ENCODE data around the gene PDIA2.

Gene PDIA2, protein sequence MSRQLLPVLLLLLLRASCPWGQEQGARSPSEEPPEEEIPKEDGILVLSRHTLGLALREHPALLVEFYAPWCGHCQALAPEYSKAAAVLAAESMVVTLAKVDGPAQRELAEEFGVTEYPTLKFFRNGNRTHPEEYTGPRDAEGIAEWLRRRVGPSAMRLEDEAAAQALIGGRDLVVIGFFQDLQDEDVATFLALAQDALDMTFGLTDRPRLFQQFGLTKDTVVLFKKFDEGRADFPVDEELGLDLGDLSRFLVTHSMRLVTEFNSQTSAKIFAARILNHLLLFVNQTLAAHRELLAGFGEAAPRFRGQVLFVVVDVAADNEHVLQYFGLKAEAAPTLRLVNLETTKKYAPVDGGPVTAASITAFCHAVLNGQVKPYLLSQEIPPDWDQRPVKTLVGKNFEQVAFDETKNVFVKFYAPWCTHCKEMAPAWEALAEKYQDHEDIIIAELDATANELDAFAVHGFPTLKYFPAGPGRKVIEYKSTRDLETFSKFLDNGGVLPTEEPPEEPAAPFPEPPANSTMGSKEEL

DNA sequence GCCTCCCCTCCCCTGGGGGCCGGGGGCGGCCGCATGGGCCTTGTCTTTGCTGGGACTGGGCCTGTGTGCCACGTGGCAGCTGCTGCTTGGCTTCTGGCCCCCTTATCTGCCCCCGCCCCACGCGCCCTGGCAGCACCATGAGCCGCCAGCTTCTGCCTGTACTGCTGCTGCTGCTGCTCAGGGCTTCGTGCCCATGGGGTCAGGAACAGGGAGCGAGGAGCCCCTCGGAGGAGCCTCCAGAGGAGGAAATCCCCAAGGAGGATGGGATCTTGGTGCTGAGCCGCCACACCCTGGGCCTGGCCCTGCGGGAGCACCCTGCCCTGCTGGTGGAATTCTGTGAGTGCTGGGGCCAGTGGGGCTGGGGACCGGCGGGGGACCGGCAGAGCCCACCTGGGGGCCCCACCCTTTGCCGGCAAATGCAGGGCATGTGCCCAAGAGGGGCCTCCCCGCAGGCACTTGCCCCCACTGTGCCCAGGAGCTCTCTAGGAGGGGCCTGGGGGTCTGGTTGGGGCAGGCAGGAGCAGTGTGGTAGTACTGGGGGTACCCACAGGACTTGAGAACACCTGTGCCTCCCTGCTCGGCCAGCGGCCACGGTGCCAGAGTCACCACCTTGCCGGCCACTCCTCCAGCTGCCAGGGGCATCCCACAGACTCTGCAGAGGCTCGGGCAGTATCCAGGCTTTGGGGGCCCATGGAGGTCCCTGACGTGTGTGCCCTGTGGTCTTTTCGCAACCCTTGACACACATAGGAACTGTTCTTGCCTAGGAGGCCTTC lies at the start of gene PDIA2:
Gene PDIA2 (plus strand): TSS at position 132 of the 773 bp plus-strand sequence. CDS start 6 bp downstream, at position 138.
- no peak within 1 kb of the TSS for H3K4me3 ChIP-seq (ENCODE audit: low read depth in 1 of 2, low read length in 1 of 2)
- H3K27me3 ChIP-seq: peaks cover 51% of the 10 kb centered on the region
- H3K9me3 ChIP-seq: no peaks in the 10 kb centered on the region
- TF ChIP-seq, protein P1, sequence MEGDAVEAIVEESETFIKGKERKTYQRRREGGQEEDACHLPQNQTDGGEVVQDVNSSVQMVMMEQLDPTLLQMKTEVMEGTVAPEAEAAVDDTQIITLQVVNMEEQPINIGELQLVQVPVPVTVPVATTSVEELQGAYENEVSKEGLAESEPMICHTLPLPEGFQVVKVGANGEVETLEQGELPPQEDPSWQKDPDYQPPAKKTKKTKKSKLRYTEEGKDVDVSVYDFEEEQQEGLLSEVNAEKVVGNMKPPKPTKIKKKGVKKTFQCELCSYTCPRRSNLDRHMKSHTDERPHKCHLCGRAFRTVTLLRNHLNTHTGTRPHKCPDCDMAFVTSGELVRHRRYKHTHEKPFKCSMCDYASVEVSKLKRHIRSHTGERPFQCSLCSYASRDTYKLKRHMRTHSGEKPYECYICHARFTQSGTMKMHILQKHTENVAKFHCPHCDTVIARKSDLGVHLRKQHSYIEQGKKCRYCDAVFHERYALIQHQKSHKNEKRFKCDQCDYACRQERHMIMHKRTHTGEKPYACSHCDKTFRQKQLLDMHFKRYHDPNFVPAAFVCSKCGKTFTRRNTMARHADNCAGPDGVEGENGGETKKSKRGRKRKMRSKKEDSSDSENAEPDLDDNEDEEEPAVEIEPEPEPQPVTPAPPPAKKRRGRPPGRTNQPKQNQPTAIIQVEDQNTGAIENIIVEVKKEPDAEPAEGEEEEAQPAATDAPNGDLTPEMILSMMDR (IDR thresholded peaks at IDR 0.05): no peak
- H3K36me3 ChIP-seq: peaks cover 21% of the 10 kb centered on the region
- no peak within 1 kb of the TSS for H3K27ac ChIP-seq
- peaks cover 0 to 4% of the 10 kb centered on the region in 2 experiments for H3K4me1 ChIP-seq (ENCODE audit: control insufficient read depth in 1 of 2, insufficient read depth in 1 of 2, low read depth in 1 of 2, low read length in 1 of 2)

DNA sequence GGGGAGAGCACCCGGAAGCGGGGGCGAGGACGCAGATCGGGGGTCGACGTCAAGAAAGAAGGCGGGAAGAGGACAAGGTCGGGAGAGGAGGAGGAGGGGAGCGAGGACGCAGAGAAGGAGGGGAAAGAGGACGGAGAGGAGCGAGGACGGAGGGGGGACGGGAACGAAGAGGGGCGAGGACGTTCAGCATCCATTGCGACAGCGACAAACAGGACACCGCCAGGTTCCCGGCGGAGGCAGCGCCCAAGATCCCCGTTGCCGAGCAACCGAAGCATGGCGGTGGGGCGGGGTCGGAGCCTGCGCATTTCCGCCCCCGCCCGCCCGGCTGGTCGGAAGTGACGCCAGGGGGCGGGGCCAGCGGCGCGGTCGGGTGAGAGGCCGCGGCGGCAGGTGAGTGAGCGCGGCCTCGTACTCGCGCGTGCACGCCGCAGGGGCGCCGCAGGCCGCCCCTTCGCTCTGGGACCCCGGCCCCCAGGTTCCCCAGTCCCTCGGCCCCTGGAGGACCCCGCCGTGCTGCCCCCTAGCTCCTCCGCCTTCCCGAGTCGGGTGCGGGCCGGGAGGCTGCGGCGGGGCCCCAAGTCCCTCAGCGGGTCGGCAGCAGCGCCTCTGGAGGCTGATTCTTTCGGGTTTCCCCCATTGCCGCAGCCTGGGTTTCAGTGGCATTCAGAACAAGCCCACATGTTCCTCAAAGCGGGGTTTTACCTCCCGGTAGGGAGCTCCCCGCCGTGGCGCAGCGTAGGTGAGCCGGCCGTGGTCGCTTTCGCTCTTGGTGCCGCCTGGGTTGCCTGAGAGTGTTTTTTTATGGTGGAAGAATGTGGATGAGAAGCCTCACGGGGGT lies 48.3 kb upstream of the PDIA2 start, which contains the start of gene FAM234A:
Gene FAM234A (plus strand): TSS at position 354 of the 838 bp plus-strand sequence. CDS start 19,593 bp downstream, outside the sequence.
- Histone ChIP-seq H3K9me3 (no peaks in the 10 kb centered on the region), H3K27ac (peak within 1 kb of the TSS; percentile 96), H3K36me3 (no peaks in the 10 kb centered on the region), H3K4me3 (ENCODE audit: low read depth in 1 of 2, low read length in 1 of 2) (peak within 1 kb of the TSS; percentile 94 to 98), H3K27me3 (no peaks in the 10 kb centered on the region), H3K4me1 (ENCODE audit: control insufficient read depth in 1 of 2, insufficient read depth in 1 of 2, low read depth in 1 of 2, low read length in 1 of 2) (peaks cover 16 to 17% of the 10 kb centered on the region in 2 experiments)
- TF ChIP-seq, protein P1 (IDR thresholded peaks at IDR 0.05): peak; percentile 9

- Histone ChIP-seq H3K9me3 (no peaks in the 10 kb centered on the region), H3K4me1 (ENCODE audit: control insufficient read depth in 1 of 2, insufficient read depth in 1 of 2, low read depth in 1 of 2, low read length in 1 of 2) (peaks cover 18 to 32% of the 10 kb centered on the region in 2 experiments), H3K4me3 (ENCODE audit: low read depth in 1 of 2, low read length in 1 of 2) (no peak overlapping the region), H3K27me3 (no peaks in the 10 kb centered on the region), H3K36me3 (no peaks in the 10 kb centered on the region), H3K27ac (peak overlapping the region; percentile 17)
- TF ChIP-seq, protein P1 (IDR thresholded peaks at IDR 0.05): no peak
Observed at GRCh38 chr16:239948-240277, 43.1 kb upstream of the PDIA2 start.

GRCh38 chr16:240559-240958 lies 42.4 kb upstream of the PDIA2 start:
- no peak overlapping the region for H3K4me3 ChIP-seq (ENCODE audit: low read depth in 1 of 2, low read length in 1 of 2)
- TF ChIP-seq, protein P1 (IDR thresholded peaks at IDR 0.05): no peak
- H3K27ac ChIP-seq: no peak overlapping the region
- H3K27me3 ChIP-seq: no peaks in the 10 kb centered on the region
- H3K9me3 ChIP-seq: no peaks in the 10 kb centered on the region
- no peaks in the 10 kb centered on the region for H3K36me3 ChIP-seq
- H3K4me1 ChIP-seq (ENCODE audit: control insufficient read depth in 1 of 2, insufficient read depth in 1 of 2, low read depth in 1 of 2, low read length in 1 of 2): peaks cover 17 to 32% of the 10 kb centered on the region in 2 experiments

DNA sequence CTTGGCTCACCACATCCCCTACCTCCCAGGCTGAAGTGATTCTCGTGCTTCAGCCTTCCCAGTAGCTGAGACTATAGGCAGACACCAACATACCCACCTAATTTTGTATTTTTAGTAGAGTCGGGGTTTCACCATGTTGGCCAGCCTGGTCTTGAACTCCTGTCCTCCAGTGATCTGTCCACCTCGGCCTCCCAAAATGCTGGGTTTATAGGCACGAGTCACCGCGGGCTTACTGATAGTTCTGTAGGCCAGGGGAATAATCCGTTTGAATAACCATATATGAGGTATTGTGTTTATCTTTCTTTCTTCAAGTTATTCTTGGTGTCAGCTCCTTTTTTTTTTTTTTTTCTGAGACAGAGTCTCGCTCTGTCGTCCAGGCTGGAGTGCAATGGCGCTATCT lies 40.7 kb upstream of the PDIA2 start:
- H3K4me3 ChIP-seq (ENCODE audit: low read depth in 1 of 2, low read length in 1 of 2): no peak overlapping the region
- H3K4me1 ChIP-seq (ENCODE audit: control insufficient read depth in 1 of 2, insufficient read depth in 1 of 2, low read depth in 1 of 2, low read length in 1 of 2): peaks cover 14 to 30% of the 10 kb centered on the region in 2 experiments
- peak overlapping the region; percentile 39 for H3K27ac ChIP-seq
- TF ChIP-seq, protein P1 (IDR thresholded peaks at IDR 0.05): no peak
- H3K36me3 ChIP-seq: no peaks in the 10 kb centered on the region
- no peaks in the 10 kb centered on the region for H3K9me3 ChIP-seq
- H3K27me3 ChIP-seq: no peaks in the 10 kb centered on the region

Measured in neutrophil (primary cell).